Lower lobe of right lung (tissue), 2 donors: Measurements from ENCODE around the gene ARPC1B. TPM values are rescaled to one million over a fixed set of nuclear protein-coding genes. Genes with fewer than 3 reads are reported as not detected.

Experiments used
- ATAC-seq, 2 donors: fragments of 200-7000 bp; cut with Tn5 transposase; one replicate each; pipeline ENCODE4 v1.9.1; 2020 to 2022; ENCODE audit warnings: mild to moderate bottlenecking in 2 of 2, moderate library complexity in 2 of 2
- DNase-seq: peaks from one replicate; pipeline ENCODE4 v3.0.0-alpha.2; 2020
- H3K27ac ChIP-seq: fragments of 200-600 bp; one replicate; pipeline ENCODE4 v1.8.0; 2022
- H3K27me3 ChIP-seq: fragments of 200-600 bp; one replicate; pipeline ENCODE4 v1.8.0; 2022; ENCODE audit warnings: low read depth
- H3K36me3 ChIP-seq: fragments of 200-600 bp; one replicate; pipeline ENCODE4 v1.8.0; 2022; ENCODE audit warnings: mild to moderate bottlenecking
- H3K4me1 ChIP-seq: fragments of 200-600 bp; one replicate; pipeline ENCODE4 v1.8.0; 2022
- H3K4me3 ChIP-seq: fragments of 200-600 bp; one replicate; pipeline ENCODE4 v1.8.0; 2022; ENCODE audit warnings: mild to moderate bottlenecking
- H3K9me3 ChIP-seq: fragments of 200-600 bp; one replicate; pipeline ENCODE4 v1.8.0; 2022
- CTCF ChIP-seq: fragments of 200-600 bp; IDR thresholded peaks from one replicate; pipeline ENCODE4 v1.8.0; 2022; ENCODE audit warnings: antibody characterized with exemption, mild to moderate bottlenecking
- intact Hi-C: fragments of 100-400 bp; cut with DNase I; formaldehyde crosslinking; loops from one replicate; pipeline ENCODE4 v1.11.0; 2022
- total RNA-seq: library from RNA; stranded (reverse); fragmentation: NEBNext Ultra II Directional; extraction: Animal tissue kit (Norgen Biotek cat#: 25700); gene quantifications from one replicate; pipeline ENCODE4 v1.2.1, GENCODE V29; 2021
- donor health status: DM: no; HTN: yes; CAD: no; lungs with severe emphysema.

Gene ARPC1B
- total RNA-seq, 1 donor from 2014 or later, result 236 TPM

DNA sequence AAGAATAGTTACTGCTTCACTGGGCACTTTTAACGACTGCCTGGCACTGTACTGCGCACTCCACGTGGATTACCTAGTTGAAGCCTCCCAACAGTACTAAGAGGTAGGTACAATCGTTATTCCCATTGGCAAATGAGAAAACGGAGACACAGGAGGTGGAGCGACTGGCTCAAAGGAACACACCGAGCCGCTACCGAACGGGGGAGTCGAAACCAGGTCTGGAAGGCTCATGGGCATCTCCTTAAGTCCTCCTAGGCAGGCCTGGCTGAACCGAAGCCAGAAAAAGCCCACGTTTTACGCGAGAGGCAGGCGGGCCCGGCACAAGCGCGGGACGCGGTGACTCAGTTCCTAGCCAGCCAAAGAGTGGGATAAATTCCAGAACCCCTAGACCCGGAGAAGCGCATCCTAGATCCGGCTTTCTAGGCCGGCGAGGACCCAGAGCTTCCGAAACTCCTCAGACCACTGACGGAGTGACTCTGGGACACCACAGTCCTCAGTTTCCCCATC is 33.4 kb downstream of the ARPC1B start:
- intact Hi-C loops, result no loop called here
- Histone ChIP-seq H3K9me3 (no peaks in the 10 kb centered on the region), H3K36me3 (peaks cover 53% of the 10 kb centered on the region), H3K27me3 (no peaks in the 10 kb centered on the region), H3K4me1 (peaks cover 43% of the 10 kb centered on the region), H3K4me3 (peak overlapping the region; percentile 94), H3K27ac (peak overlapping the region; percentile 98)
- no peak for TF ChIP-seq CTCF
- peak; percentile 42 to 69 for ATAC-seq
- DNase-seq, result no peak

- ATAC-seq (peak; percentile 97 to 98), DNase-seq (peak; percentile 95)
- intact Hi-C loops, result no loop called here
- Histone ChIP-seq H3K27ac (peak within 1 kb of the TSS; percentile 98), H3K36me3 (peaks cover 53% of the 10 kb centered on the region), H3K27me3 (no peaks in the 10 kb centered on the region), H3K9me3 (no peaks in the 10 kb centered on the region), H3K4me3 (peak within 1 kb of the TSS; percentile 94), H3K4me1 (peaks cover 43% of the 10 kb centered on the region)
- TF ChIP-seq CTCF, result peak; percentile 25
Measured at GRCh38 chr7:99408379-99409191, 34.1 kb downstream of the ARPC1B start, which contains the start of the genes BUD31 and PDAP1. Gene BUD31 (plus strand): TSS chr7:99408969. CDS start chr7:99411093, 2,124 bp downstream. Gene PDAP1 (minus strand): TSS chr7:99408597. CDS start chr7:99408548, 49 bp downstream.

DNA sequence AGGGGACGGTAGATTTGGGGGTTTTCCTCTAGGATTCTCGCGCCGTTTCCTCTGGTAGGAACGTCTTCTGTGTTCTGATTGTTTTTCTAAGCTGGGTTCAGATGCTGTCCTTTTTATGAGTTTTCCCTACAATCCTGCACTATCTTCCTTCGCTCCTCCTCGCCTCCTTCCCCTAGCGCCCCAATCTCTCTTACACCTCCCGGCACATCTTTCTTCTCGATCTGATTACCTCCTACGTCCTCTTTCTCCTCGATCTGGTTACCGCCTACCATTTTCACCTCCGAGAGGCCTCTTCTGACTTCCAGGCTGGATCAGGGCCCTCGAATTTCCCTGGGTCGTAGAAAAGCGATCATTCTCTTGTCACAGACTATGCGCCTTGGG is 34.7 kb downstream of the ARPC1B start:
- Histone ChIP-seq H3K9me3 (no peaks in the 10 kb centered on the region), H3K27me3 (no peaks in the 10 kb centered on the region), H3K4me3 (peak overlapping the region; percentile 94), H3K27ac (peak overlapping the region; percentile 98), H3K4me1 (peaks cover 43% of the 10 kb centered on the region), H3K36me3 (peaks cover 53% of the 10 kb centered on the region)
- no peak for DNase-seq
- TF ChIP-seq CTCF, result no peak
- intact Hi-C loops, result no loop called here
- ATAC-seq, result peak in 1 of 2 donors; percentile 2

- no peak for TF ChIP-seq CTCF
- peak overlapping the region; percentile 98 for H3K27ac ChIP-seq
- DNase-seq (no peak), ATAC-seq (no peak)
- H3K36me3 ChIP-seq, result peaks cover 53% of the 10 kb centered on the region
- no peaks in the 10 kb centered on the region for H3K9me3 ChIP-seq
- peaks cover 40% of the 10 kb centered on the region for H3K4me1 ChIP-seq
- intact Hi-C loops, result no loop called here
- H3K27me3 ChIP-seq, result no peaks in the 10 kb centered on the region
- H3K4me3 ChIP-seq, result peak overlapping the region; percentile 94
Measured at GRCh38 chr7:99409806-99410205, 35.3 kb downstream of the ARPC1B start.

- intact Hi-C loops, result no loop called here
Measured at GRCh38 chr7:99410635-99411034, 36.1 kb downstream of the ARPC1B start.

More at GRCh38 chr7:99410635-99411034, 36.1 kb downstream of the ARPC1B start:
- DNase-seq, result no peak
- H3K4me1 ChIP-seq, result peaks cover 36% of the 10 kb centered on the region
- no peaks in the 10 kb centered on the region for H3K27me3 ChIP-seq
- H3K36me3 ChIP-seq, result peaks cover 59% of the 10 kb centered on the region
- H3K27ac ChIP-seq, result no peak overlapping the region
- no peak for TF ChIP-seq CTCF
- no peaks in the 10 kb centered on the region for H3K9me3 ChIP-seq
- no peak overlapping the region for H3K4me3 ChIP-seq
- no peak for ATAC-seq
